Inferior parietal cortex (tissue), 1 donor: ENCODE results near the gene UBE2O.
A peak's percentile ranks its signal among the peaks of the same experiment; 100 is the strongest.

Experiments used
- DNase-seq: peaks from one replicate; pipeline ENCODE4 v3.0.0-alpha.2; 2016; ENCODE audit errors: extremely low spot score

The UBE2O gene

GRCh38 chr17:76414334-76415295 is 38.3 kb downstream of the UBE2O start:
- DNase-seq = peak; percentile 58

- no peak for DNase-seq
These were observed 41.7 kb downstream of the UBE2O start for GRCh38 chr17:76411247-76411646.

- no peak for DNase-seq
These were observed 42.5 kb downstream of the UBE2O start for GRCh38 chr17:76410328-76410965.

- DNase-seq = peak; percentile 57
These were observed 44.7 kb downstream of the UBE2O start for GRCh38 chr17:76408037-76408849.

- DNase-seq = no peak
These were observed 45.4 kb downstream of the UBE2O start for GRCh38 chr17:76407509-76407908.

GRCh38 chr17:76405967-76406647 is 46.8 kb downstream of the UBE2O start:
- no peak for DNase-seq

GRCh38 chr17:76405607-76405966 is 47.4 kb downstream of the UBE2O start:
- no peak for DNase-seq

GRCh38 chr17:76404976-76405563 is 47.9 kb downstream of the UBE2O start:
- DNase-seq = no peak

GRCh38 chr17:76404256-76404655 is 48.7 kb downstream of the UBE2O start:
- no peak for DNase-seq

GRCh38 chr17:76402711-76403110 is 50.2 kb downstream of the UBE2O start:
- no peak for DNase-seq

- no peak for DNase-seq
These were observed 53.5 kb downstream of the UBE2O start for GRCh38 chr17:76399175-76400172.

- no peak for DNase-seq
These were observed 54.3 kb downstream of the UBE2O start for GRCh38 chr17:76398523-76399174.

- peak; percentile 95 for DNase-seq
These were observed 55.0 kb downstream of the UBE2O start for GRCh38 chr17:76397687-76398522.

GRCh38 chr17:76397184-76397583 is 55.8 kb downstream of the UBE2O start:
- DNase-seq = no peak

- no peak for DNase-seq
These were observed 57.0 kb downstream of the UBE2O start for GRCh38 chr17:76395980-76396379.

GRCh38 chr17:76394166-76394565 is 58.8 kb downstream of the UBE2O start:
- DNase-seq = no peak

GRCh38 chr17:76391200-76391715 is 61.7 kb downstream of the UBE2O start:
- no peak for DNase-seq

- DNase-seq = no peak
These were observed 62.9 kb downstream of the UBE2O start for GRCh38 chr17:76390003-76390421.
